ENCODE measurements around the gene APBA2.

The APBA2 gene

DNA sequence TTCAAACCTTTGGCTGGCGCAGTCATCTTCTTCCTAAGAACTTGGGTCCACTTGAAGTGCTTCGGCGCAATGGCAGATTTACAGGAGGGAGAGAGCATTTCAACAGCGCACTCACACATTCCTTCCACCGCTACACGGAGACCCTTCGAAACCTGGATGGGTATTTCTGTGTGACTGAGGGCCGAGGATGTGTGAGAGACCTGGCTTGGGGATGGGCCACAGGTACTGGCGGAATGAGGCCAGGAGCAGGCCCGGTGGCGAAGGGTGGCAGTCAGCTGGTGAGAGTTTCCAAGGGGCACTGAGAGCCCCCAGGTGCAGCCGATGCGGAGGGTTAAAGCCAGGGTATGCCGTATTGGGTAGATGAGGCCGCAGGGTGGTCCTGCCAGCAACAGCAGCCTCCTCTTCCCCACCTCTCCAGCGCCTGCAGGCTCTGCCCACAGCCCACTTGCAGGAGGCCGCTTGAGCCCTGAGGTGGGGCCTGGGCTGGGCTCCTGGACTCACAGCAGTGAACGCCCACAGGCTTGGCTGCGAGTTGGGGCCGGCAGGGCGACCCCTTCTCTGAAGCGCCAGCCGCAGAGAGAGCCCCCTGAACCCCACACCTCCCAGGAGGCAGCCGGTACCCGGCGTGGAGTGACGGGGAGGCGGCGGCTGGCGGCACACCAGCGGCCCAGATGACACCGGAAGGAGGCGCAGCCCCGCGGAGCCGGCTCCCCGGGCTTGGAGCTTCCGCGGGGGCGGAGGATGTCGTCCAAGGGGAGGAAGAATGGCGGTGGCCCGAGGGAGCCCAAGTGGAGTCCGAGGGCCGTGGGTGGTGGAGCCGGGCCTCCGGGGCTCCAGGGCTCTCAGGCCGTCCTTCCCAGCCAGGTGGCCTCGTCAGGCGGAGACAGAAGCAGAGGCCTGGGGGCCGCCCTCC, 217.4 kb downstream of the APBA2 start (continued):
- TF ChIP-seq ZNF248 (tag by site-specific recombination; IDR thresholded peaks at IDR 0.05) (no peak), ZNF664 (tag by site-specific recombination; IDR thresholded peaks at IDR 0.05) (no peak), ZNF214 (tag by site-specific recombination; IDR thresholded peaks at IDR 0.05; ENCODE audit: borderline replicate concordance) (no peak), BCL11A (tag by site-specific recombination; IDR thresholded peaks at IDR 0.05; ENCODE audit: low read depth) (no peak), ZFHX2 (tag by site-specific recombination; conservative IDR thresholded peaks at IDR 0.05) (peak; percentile 55), EGR2 (tag by site-specific recombination; IDR thresholded peaks at IDR 0.05; ENCODE audit: low read depth) (0 out of 2 replicates have a peak, but pooled peaks have one; percentile 21), ZNF302 (tag by site-specific recombination; IDR thresholded peaks at IDR 0.05; ENCODE audit: low read depth) (no peak), ZFP37 (tag by site-specific recombination; IDR thresholded peaks at IDR 0.05) (0 out of 2 replicates have a peak, but pooled peaks have one; percentile 37), ZNF202 (tag by site-specific recombination; IDR thresholded peaks at IDR 0.05; ENCODE audit: borderline replicate concordance) (no peak), OVOL3 (tag by site-specific recombination; IDR thresholded peaks at IDR 0.05) (no peak), ZNF423 (tag by site-specific recombination; IDR thresholded peaks at IDR 0.05) (no peak), ZSCAN30 (tag by site-specific recombination; IDR thresholded peaks at IDR 0.05) (no peak), ZNF549 (tag by site-specific recombination; IDR thresholded peaks at IDR 0.05) (no peak), ZNF548 (tag by site-specific recombination; IDR thresholded peaks at IDR 0.05) (no peak), ZIC2 (tag by site-specific recombination; IDR thresholded peaks at IDR 0.05) (no peak), ZNF155 (tag by site-specific recombination; IDR thresholded peaks at IDR 0.05) (no peak), MEIS1 (CRISPR knock-in tag; IDR thresholded peaks at IDR 0.05; ENCODE audit: borderline replicate concordance) (no peak), ZNF335 (tag by site-specific recombination; conservative IDR thresholded peaks at IDR 0.05) (no peak), ZNF76 (tag by site-specific recombination; IDR thresholded peaks at IDR 0.05; ENCODE audit: borderline replicate concordance, low read depth) (no peak), ZNF341 (tag by site-specific recombination; IDR thresholded peaks at IDR 0.05; ENCODE audit: low read depth) (peak; percentile 70), KLF10 (tag by site-specific recombination; IDR thresholded peaks at IDR 0.05) (no peak), ZEB2 (tag by site-specific recombination; IDR thresholded peaks at IDR 0.05) (peak; percentile 21; the same call in 1 of the 2 replicates)
- TF ChIP-seq, protein P1, sequence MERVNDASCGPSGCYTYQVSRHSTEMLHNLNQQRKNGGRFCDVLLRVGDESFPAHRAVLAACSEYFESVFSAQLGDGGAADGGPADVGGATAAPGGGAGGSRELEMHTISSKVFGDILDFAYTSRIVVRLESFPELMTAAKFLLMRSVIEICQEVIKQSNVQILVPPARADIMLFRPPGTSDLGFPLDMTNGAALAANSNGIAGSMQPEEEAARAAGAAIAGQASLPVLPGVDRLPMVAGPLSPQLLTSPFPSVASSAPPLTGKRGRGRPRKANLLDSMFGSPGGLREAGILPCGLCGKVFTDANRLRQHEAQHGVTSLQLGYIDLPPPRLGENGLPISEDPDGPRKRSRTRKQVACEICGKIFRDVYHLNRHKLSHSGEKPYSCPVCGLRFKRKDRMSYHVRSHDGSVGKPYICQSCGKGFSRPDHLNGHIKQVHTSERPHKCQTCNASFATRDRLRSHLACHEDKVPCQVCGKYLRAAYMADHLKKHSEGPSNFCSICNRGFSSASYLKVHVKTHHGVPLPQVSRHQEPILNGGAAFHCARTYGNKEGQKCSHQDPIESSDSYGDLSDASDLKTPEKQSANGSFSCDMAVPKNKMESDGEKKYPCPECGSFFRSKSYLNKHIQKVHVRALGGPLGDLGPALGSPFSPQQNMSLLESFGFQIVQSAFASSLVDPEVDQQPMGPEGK (tag by site-specific recombination; IDR thresholded peaks at IDR 0.05), result peak; percentile 34; the same call in 1 of the 2 replicates

DNA sequence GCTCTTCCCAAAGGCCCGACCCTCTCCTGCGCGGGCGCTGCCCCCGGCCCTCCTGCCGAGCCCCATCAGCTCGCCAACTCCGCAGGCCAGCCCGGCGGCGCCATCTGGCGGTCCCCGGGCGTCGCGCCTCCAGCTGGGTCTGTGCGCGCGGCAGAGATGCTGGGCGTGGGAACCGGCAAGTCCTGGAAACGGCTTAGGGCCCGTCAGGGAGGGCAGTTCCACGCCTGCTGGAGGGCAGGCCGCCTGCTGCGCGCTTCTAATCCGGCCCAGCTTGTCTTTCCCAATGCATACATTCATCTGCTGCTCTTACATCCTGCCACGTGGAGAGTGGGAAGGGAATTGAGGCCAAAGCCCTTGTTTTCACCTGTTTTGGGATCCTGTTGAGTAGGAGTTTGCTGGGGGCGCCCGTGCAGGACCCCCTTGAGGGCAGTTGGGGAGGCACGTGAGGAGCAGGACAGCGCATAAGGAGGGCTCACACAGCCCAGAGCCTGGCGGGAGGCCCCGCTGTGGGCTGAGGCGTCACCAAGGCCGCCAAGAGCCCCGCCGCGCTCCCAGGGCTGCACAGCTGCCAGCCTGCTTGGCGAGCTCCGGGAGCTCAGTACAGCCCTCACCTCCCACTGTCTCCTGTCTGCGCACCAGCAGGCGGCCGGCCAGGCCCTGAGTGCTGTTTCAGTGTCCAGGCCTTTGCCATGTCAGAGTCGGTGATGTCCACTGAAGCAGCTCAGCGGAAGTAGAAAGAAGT, 218.2 kb downstream of the APBA2 start:
- H3K27ac ChIP-seq (ENCODE audit: extremely low read depth, low read depth, low read length), result peak overlapping the region; percentile 46; the same call in 1 of the 2 replicates
- no peaks in the 10 kb centered on the region for H3K9me3 ChIP-seq (ENCODE audit: control insufficient read depth, insufficient read depth, low read depth, low read length)
- H3K4me1 ChIP-seq (ENCODE audit: control insufficient read depth, insufficient read depth, low read length), result no peaks in the 10 kb centered on the region
- ChIA-PET POLR2A (no interaction called here), CTCF (interaction anchor here (0.5 to 1.3 kb wide), 12 partner anchors 11 to 769 kb away, joined by 3 to 4 read pairs (median 3); no protein-coding TSS in a partner anchor)
- H3K36me3 ChIP-seq (ENCODE audit: control insufficient read depth in 2 of 2, insufficient read depth in 1 of 2, low read length in 2 of 2), result peaks cover 0 to 3% of the 10 kb centered on the region in 2 experiments; a peak in 2 of 3 replicates
- peak overlapping the region; percentile 34 for H3K4me3 ChIP-seq (ENCODE audit: low read depth, low read length)
- TF ChIP-seq ZNF155 (tag by site-specific recombination; IDR thresholded peaks at IDR 0.05) (no peak), REPIN1 (tag by site-specific recombination; IDR thresholded peaks at IDR 0.05; ENCODE audit: low read depth) (no peak), OVOL3 (tag by site-specific recombination; IDR thresholded peaks at IDR 0.05) (no peak), ZNF184 (tag by site-specific recombination; IDR thresholded peaks at IDR 0.05) (no peak), SP7 (tag by site-specific recombination; IDR thresholded peaks at IDR 0.05) (no peak), ZFHX2 (tag by site-specific recombination; conservative IDR thresholded peaks at IDR 0.05) (0 out of 2 replicates have a peak, but pooled peaks have one; percentile 6)
- TF ChIP-seq, protein P2, sequence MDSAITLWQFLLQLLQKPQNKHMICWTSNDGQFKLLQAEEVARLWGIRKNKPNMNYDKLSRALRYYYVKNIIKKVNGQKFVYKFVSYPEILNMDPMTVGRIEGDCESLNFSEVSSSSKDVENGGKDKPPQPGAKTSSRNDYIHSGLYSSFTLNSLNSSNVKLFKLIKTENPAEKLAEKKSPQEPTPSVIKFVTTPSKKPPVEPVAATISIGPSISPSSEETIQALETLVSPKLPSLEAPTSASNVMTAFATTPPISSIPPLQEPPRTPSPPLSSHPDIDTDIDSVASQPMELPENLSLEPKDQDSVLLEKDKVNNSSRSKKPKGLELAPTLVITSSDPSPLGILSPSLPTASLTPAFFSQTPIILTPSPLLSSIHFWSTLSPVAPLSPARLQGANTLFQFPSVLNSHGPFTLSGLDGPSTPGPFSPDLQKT (IDR thresholded peaks at IDR 0.05; ENCODE audit: borderline replicate concordance, low read depth, low read length), result no peak
- TF ChIP-seq, protein P3, sequence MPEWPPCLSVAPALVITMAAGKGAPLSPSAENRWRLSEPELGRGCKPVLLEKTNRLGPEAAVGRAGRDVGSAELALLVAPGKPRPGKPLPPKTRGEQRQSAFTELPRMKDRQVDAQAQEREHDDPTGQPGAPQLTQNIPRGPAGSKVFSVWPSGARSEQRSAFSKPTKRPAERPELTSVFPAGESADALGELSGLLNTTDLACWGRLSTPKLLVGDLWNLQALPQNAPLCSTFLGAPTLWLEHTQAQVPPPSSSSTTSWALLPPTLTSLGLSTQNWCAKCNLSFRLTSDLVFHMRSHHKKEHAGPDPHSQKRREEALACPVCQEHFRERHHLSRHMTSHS (tag by site-specific recombination; IDR thresholded peaks at IDR 0.05), result no peak
